HG02852 (cell line): ENCODE measurements around the gene CDK13.
A peak's percentile ranks its signal among the peaks of the same experiment; 100 is the strongest.
"Not testable (repeated sequence)": the region's sequence is repeated elsewhere in the genome, so short reads cannot be mapped to it uniquely, and the experiment has no call there.

Experiments used
- ATAC-seq: cut with Tn5 transposase; IDR thresholded peaks from one replicate; pipeline ENCODE4 v1.9.1; 2021; ENCODE audit warnings: mild to moderate bottlenecking, moderate library complexity; ENCODE audit not compliant: unreplicated experiment

Gene CDK13

GRCh38 chr7:39949971-39950472 is at the start of gene CDK13:
TSS of gene CDK13 (plus strand) at chr7:39950256. CDS start at chr7:39950642, 386 bp downstream.
- ATAC-seq: peak; percentile 39

GRCh38 chr7:39904077-39904486 is 46.0 kb upstream of the CDK13 start:
- no peak for ATAC-seq

GRCh38 chr7:39908141-39908540 is 41.9 kb upstream of the CDK13 start:
- ATAC-seq: no peak

GRCh38 chr7:39908973-39909372 is 41.1 kb upstream of the CDK13 start:
- no peak for ATAC-seq

GRCh38 chr7:39909526-39909925 is 40.5 kb upstream of the CDK13 start:
- ATAC-seq: no peak

GRCh38 chr7:39910108-39910869 is 39.8 kb upstream of the CDK13 start:
- ATAC-seq: no peak

GRCh38 chr7:39911167-39911566 is 38.9 kb upstream of the CDK13 start:
- ATAC-seq: no peak

GRCh38 chr7:39915847-39916246 is 34.2 kb upstream of the CDK13 start:
- not testable (repeated sequence) for ATAC-seq

- no peak for ATAC-seq
Observed at GRCh38 chr7:39919646-39920045, 30.4 kb upstream of the CDK13 start.

- ATAC-seq: no peak
Observed at GRCh38 chr7:39921506-39922175, 28.4 kb upstream of the CDK13 start.

- no peak for ATAC-seq
Observed at GRCh38 chr7:39922580-39922979, 27.5 kb upstream of the CDK13 start.

- ATAC-seq: no peak
Observed at GRCh38 chr7:39923091-39923490, 27.0 kb upstream of the CDK13 start.

- no peak for ATAC-seq
Observed at GRCh38 chr7:39924122-39924521, 25.9 kb upstream of the CDK13 start.

- ATAC-seq: no peak
Observed at GRCh38 chr7:39926111-39926510, 23.9 kb upstream of the CDK13 start.

GRCh38 chr7:39927018-39927417 is 23.0 kb upstream of the CDK13 start:
- no peak for ATAC-seq

- no peak for ATAC-seq
Observed at GRCh38 chr7:39934132-39934531, 15.9 kb upstream of the CDK13 start.

- ATAC-seq: no peak
Observed at GRCh38 chr7:39936761-39937160, 13.3 kb upstream of the CDK13 start.

GRCh38 chr7:39937366-39938153 is 12.5 kb upstream of the CDK13 start:
- ATAC-seq: no peak

GRCh38 chr7:39942883-39943282 is 7.2 kb upstream of the CDK13 start:
- no peak for ATAC-seq

GRCh38 chr7:39946693-39947092 is 3.4 kb upstream of the CDK13 start:
- no peak for ATAC-seq

- ATAC-seq: no peak
Observed at GRCh38 chr7:39948375-39948955, 1.6 kb upstream of the CDK13 start.
